DND-41 (cell line): ENCODE data around the gene RNF150.

Experiments used
- ATAC-seq: fragments of 200-7000 bp; cut with Tn5 transposase; 3 replicates; pipeline ENCODE4 v1.9.1; 2021; ENCODE audit warnings: low read depth; ENCODE audit not compliant: insufficient read depth
- DNase-seq: peaks from one replicate; pipeline ENCODE4 v3.0.0-alpha.2; 2020
- H2AFZ ChIP-seq: 2 replicates; pipeline ENCODE4 v1.6.0; 2012; ENCODE audit warnings: low read depth, low read length
- H3K27ac ChIP-seq: 2 replicates; pipeline ENCODE4 v1.5.1; 2012; ENCODE audit warnings: low read length, inconsistent platforms
- H3K27me3 ChIP-seq: fragments of 200-600 bp; sonication (generic); 2 replicates; pipeline ENCODE4 v1.6.0; 2012; ENCODE audit warnings: low read length, mild to moderate bottlenecking, inconsistent platforms; ENCODE audit not compliant: insufficient read depth, poor library complexity
- H3K36me3 ChIP-seq: 2 replicates; pipeline ENCODE4 v1.5.1; 2012; ENCODE audit warnings: low read length, inconsistent platforms; ENCODE audit not compliant: insufficient read depth
- H3K4me1 ChIP-seq: 2 replicates; pipeline ENCODE4 v1.5.1; 2012; ENCODE audit warnings: mild to moderate bottlenecking, low read length; ENCODE audit not compliant: insufficient read depth
- H3K4me2 ChIP-seq: 2 replicates; pipeline ENCODE4 v1.6.0; 2012; ENCODE audit warnings: mild to moderate bottlenecking, moderate library complexity, low read length, inconsistent platforms; ENCODE audit not compliant: insufficient read depth
- H3K4me3 ChIP-seq, 2 experiments: fragments of 200-600 bp in 1 of 2; shearing (Covaris generic) in 1 of 2; 2 replicates each; pipeline ENCODE4 v1.5.1; 2012 to 2016; ENCODE audit warnings: inconsistent platforms in 2 of 2, low read length in 2 of 2, mild to moderate bottlenecking in 2 of 2, low read depth in 1 of 2, moderate library complexity in 1 of 2
- H3K79me2 ChIP-seq: 2 replicates; pipeline ENCODE4 v1.6.0; 2012; ENCODE audit warnings: low read length, inconsistent platforms; ENCODE audit not compliant: insufficient read depth
- H3K9ac ChIP-seq: 2 replicates; pipeline ENCODE4 v1.6.0; 2012; ENCODE audit warnings: low read depth, mild to moderate bottlenecking, inconsistent platforms, low read length, moderate library complexity
- H3K9me3 ChIP-seq: 2 replicates; pipeline ENCODE4 v1.5.1; 2012; ENCODE audit warnings: low read length, moderate library complexity, mild to moderate bottlenecking, inconsistent platforms; ENCODE audit not compliant: insufficient read depth, severe bottlenecking
- H4K20me1 ChIP-seq: 2 replicates; pipeline ENCODE4 v1.6.0; 2012; ENCODE audit warnings: low read length; ENCODE audit not compliant: insufficient read depth
- EZH2 ChIP-seq: IDR thresholded peaks from 3 replicates; pipeline ENCODE4 v1.6.1; 2012; ENCODE audit warnings: borderline replicate concordance, low read depth, mild to moderate bottlenecking, moderate library complexity, low read length, inconsistent platforms; ENCODE audit not compliant: severe bottlenecking
- TF ChIP-seq, protein P1 (sequence below): IDR thresholded peaks from 2 replicates; pipeline ENCODE4 v1.5.1; 2012; ENCODE audit warnings: borderline replicate concordance, low read length, moderate library complexity, mild to moderate bottlenecking; ENCODE audit not compliant: poor library complexity, severe bottlenecking; ENCODE audit errors: extremely low read depth

The RNF150 gene

DNA sequence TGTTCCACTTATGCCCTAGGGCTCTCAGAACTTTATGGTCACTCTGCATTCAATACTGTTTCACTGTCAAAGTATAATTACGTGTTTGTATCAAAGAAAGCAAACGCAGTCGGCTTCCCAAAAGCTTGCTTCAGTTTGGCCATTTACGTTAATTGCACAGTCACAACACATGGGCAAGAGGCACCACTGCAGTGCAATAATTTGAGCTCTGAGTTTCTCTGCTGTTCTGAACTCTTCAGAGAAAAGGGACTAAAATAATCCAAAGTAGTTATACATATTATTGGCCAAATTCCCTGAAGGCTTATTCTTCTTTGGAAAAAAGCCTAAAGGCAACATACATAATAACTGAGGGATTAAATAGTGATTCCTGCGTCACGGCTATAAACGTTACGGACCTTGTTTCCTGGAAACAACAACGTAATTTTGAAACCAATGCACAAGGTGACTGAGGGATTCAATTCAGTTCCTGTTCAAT lies 51.3 kb downstream of the RNF150 start:
- TF ChIP-seq, protein P1, sequence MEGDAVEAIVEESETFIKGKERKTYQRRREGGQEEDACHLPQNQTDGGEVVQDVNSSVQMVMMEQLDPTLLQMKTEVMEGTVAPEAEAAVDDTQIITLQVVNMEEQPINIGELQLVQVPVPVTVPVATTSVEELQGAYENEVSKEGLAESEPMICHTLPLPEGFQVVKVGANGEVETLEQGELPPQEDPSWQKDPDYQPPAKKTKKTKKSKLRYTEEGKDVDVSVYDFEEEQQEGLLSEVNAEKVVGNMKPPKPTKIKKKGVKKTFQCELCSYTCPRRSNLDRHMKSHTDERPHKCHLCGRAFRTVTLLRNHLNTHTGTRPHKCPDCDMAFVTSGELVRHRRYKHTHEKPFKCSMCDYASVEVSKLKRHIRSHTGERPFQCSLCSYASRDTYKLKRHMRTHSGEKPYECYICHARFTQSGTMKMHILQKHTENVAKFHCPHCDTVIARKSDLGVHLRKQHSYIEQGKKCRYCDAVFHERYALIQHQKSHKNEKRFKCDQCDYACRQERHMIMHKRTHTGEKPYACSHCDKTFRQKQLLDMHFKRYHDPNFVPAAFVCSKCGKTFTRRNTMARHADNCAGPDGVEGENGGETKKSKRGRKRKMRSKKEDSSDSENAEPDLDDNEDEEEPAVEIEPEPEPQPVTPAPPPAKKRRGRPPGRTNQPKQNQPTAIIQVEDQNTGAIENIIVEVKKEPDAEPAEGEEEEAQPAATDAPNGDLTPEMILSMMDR: no peak
- no peak for TF ChIP-seq EZH2
- no peak overlapping the region for H3K4me3 ChIP-seq
- H3K9me3 ChIP-seq: no peaks in the 10 kb centered on the region
- no peak overlapping the region for H3K4me2 ChIP-seq
- no peak overlapping the region for H3K27ac ChIP-seq
- H3K4me1 ChIP-seq: no peaks in the 10 kb centered on the region
- DNase-seq (no peak), ATAC-seq (no peak)
- no peaks in the 10 kb centered on the region for H3K79me2 ChIP-seq
- no peak overlapping the region for H3K9ac ChIP-seq
- no peaks in the 10 kb centered on the region for H3K27me3 ChIP-seq
- no peaks in the 10 kb centered on the region for H3K36me3 ChIP-seq
- H4K20me1 ChIP-seq: no peaks in the 10 kb centered on the region
- no peak overlapping the region for H2AFZ ChIP-seq

DNA sequence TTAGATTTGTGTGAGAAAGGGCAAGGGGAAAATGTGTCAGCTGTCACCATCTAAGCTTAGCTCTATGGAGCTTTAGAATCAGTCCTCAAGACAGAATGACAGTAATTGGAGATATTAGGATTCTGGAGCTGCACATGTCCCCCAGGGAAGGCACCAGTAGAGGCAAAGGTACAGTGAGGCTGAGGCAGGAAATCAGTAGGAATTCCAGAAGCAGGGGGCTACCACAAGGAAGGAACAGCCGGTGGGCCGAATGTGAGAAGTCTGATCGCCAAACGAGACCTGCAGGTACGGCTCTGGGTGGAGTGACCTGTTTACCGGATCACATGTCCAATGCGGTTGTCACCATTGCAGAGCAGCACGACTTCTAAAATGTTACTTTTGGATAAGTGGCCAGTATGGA lies 52.6 kb downstream of the RNF150 start:
- H3K27me3 ChIP-seq: no peaks in the 10 kb centered on the region
- no peak for ATAC-seq
- H2AFZ ChIP-seq: no peak overlapping the region
- H3K4me1 ChIP-seq: no peaks in the 10 kb centered on the region
- TF ChIP-seq, protein P1: no peak
- TF ChIP-seq EZH2: no peak
- no peaks in the 10 kb centered on the region for H3K9me3 ChIP-seq
- no peak overlapping the region for H3K27ac ChIP-seq
- no peaks in the 10 kb centered on the region for H4K20me1 ChIP-seq
- no peak overlapping the region for H3K4me2 ChIP-seq
- H3K79me2 ChIP-seq: no peaks in the 10 kb centered on the region
- no peak overlapping the region for H3K9ac ChIP-seq
- no peak for DNase-seq
- H3K4me3 ChIP-seq: no peak overlapping the region
- no peaks in the 10 kb centered on the region for H3K36me3 ChIP-seq

DNA sequence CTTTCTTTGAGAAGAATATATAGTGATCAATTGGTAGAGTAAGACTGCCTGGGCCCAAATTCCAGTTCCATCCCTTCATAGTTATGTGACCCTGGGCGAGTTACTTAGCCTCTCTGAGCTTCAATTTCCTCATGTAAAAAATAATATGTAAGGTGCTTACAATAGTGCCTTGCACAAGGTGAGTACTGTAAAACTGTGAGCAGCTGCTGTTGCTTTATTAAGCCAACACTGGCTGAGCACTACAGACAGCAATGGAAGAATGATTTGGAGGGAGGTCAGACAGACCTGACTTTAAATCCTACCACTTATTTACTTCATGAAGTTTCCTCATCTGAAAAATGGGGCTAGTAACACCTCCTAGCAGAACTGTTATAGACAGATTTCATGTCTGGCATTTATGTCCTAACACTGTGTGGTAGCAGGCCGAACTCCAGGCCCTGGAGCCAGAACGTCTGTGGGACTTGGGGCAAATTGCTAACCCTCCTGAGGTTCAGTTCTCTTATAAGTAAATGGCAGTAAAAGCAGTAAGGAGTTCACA lies 53.8 kb downstream of the RNF150 start:
- H2AFZ ChIP-seq: no peak overlapping the region
- no peak overlapping the region for H3K27ac ChIP-seq
- H3K79me2 ChIP-seq: no peaks in the 10 kb centered on the region
- no peak for TF ChIP-seq EZH2
- TF ChIP-seq, protein P1: no peak
- no peaks in the 10 kb centered on the region for H3K27me3 ChIP-seq
- no peaks in the 10 kb centered on the region for H4K20me1 ChIP-seq
- no peaks in the 10 kb centered on the region for H3K4me1 ChIP-seq
- no peaks in the 10 kb centered on the region for H3K9me3 ChIP-seq
- DNase-seq (no peak), ATAC-seq (no peak)
- no peaks in the 10 kb centered on the region for H3K36me3 ChIP-seq
- no peak overlapping the region for H3K9ac ChIP-seq
- no peak overlapping the region for H3K4me3 ChIP-seq
- H3K4me2 ChIP-seq: no peak overlapping the region

DNA sequence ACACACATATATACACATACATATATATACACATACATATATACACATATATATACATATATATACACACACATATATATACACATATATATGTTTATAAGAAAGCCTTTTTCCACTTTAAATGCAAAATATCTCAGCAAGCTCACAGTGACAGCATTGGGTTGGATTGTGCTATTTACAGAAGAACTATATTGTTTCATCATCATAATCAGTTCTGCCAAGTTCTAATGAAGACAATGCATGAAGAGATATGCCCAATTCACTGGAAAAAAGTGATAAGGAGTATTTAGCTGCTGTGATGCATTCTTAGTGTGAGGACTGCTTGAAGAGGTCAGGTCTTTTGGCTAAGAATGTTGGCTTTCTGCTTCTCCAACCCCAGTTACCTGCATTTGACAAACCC lies 54.4 kb downstream of the RNF150 start:
- no peak overlapping the region for H3K27ac ChIP-seq
- H3K9ac ChIP-seq: no peak overlapping the region
- H2AFZ ChIP-seq: no peak overlapping the region
- no peaks in the 10 kb centered on the region for H3K36me3 ChIP-seq
- H3K79me2 ChIP-seq: no peaks in the 10 kb centered on the region
- TF ChIP-seq, protein P1: no peak
- no peak for TF ChIP-seq EZH2
- DNase-seq (no peak), ATAC-seq (no peak)
- no peak overlapping the region for H3K4me3 ChIP-seq
- H3K4me2 ChIP-seq: no peak overlapping the region
- H4K20me1 ChIP-seq: no peaks in the 10 kb centered on the region
- no peaks in the 10 kb centered on the region for H3K4me1 ChIP-seq
- no peaks in the 10 kb centered on the region for H3K27me3 ChIP-seq
- H3K9me3 ChIP-seq: no peaks in the 10 kb centered on the region
